ENCODE results near the gene NSA2.
"Not testable (repeated sequence)": the region's sequence is repeated elsewhere in the genome, so short reads cannot be mapped to it uniquely, and the experiment has no call there.

The NSA2 gene

DNA sequence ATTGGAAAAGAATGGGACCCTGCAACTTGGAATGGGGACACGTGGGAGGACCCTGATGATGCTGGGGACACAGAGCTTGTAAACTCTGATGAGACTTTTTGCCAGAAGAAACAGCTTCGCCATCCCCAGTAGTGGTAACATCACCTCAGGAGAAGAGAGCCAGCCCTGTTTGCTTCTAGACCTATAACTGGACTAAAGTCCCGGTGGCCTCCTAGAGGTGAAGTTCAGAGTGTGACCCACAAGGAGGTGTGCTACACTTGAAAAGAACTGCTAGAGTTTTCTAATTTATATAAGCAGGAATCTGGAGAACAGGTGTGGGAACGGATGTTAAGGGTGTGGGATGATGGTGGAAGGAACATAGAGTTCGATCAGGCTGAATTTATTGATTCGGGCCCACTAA is 19.8 kb downstream of the NSA2 start:
- no peak overlapping the region for H3K4me3 ChIP-seq (ENCODE audit: low read depth, low read length)
- H3K9me3 ChIP-seq (ENCODE audit: control insufficient read depth, insufficient read depth, low read depth, low read length), result no peaks in the 10 kb centered on the region
- no peak for TF ChIP-seq ZNF16 (tag by site-specific recombination; IDR thresholded peaks at IDR 0.05; ENCODE audit: low read depth)
- CTCF ChIA-PET, result interaction anchor here (0.6 to 1.1 kb wide), 2 partner anchors 112 to 114 kb away, joined by 3 to 4 read pairs; no protein-coding TSS in a partner anchor
- no peaks in the 10 kb centered on the region for H3K4me1 ChIP-seq (ENCODE audit: control insufficient read depth, insufficient read depth, low read length)
- POLR2A ChIA-PET, result no interaction called here
- H3K36me3 ChIP-seq (ENCODE audit: control insufficient read depth in 2 of 2, insufficient read depth in 1 of 2, low read length in 2 of 2), result peaks cover 0 to 53% of the 10 kb centered on the region in 2 experiments; a peak in 1 of 3 replicates
- no peak overlapping the region for H3K27ac ChIP-seq (ENCODE audit: extremely low read depth, low read depth, low read length)

- CTCF ChIA-PET, result interaction anchor here (0.6 to 1.1 kb wide), 4 partner anchors 52 to 116 kb away, joined by 3 to 4 read pairs (median 4); no protein-coding TSS in a partner anchor
These were observed 20.4 kb downstream of the NSA2 start for GRCh38 chr5:74787424-74787823.

DNA sequence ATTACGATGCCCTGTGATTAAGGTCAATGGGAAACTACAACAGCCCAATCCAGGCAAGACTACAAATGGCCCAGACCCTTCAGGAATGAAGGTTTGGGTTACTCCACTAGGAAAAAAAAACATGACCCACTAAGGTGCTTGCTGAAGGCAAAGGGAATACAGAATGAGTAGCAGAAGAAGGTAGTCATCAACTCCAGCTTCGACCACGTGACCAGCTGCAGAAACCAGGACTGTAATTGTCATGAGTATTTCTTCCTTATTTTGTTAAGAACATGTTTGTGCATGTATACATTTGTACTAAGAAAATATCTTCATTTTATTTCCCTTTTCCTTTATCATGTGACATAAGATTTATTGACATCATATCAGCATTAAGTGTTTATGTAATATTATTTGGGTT is 24.6 kb downstream of the NSA2 start:
- peaks cover 17 to 61% of the 10 kb centered on the region in 2 experiments for H3K36me3 ChIP-seq (ENCODE audit: control insufficient read depth in 2 of 2, insufficient read depth in 1 of 2, low read length in 2 of 2)
- POLR2A ChIA-PET, result interaction anchor here (0.7 kb wide), 1 partner anchor 45 kb away, joined by 3 read pairs; no protein-coding TSS in a partner anchor
- CTCF ChIA-PET, result not testable (repeated sequence)

More at GRCh38 chr5:74787424-74787823, 20.4 kb downstream of the NSA2 start:
- no peak for TF ChIP-seq ZNF549 (tag by site-specific recombination; IDR thresholded peaks at IDR 0.05)
- peak; percentile 96 for TF ChIP-seq ZNF302 (tag by site-specific recombination; IDR thresholded peaks at IDR 0.05; ENCODE audit: low read depth)
- TF ChIP-seq ZFP37 (tag by site-specific recombination; IDR thresholded peaks at IDR 0.05), result no peak
- no peak for TF ChIP-seq ZNF621 (tag by site-specific recombination; IDR thresholded peaks at IDR 0.05)
- no peak for TF ChIP-seq GLI2 (tag by site-specific recombination; IDR thresholded peaks at IDR 0.05; ENCODE audit: borderline replicate concordance, low read depth)
- Histone ChIP-seq H3K9me3 (ENCODE audit: control insufficient read depth, insufficient read depth, low read depth, low read length) (no peaks in the 10 kb centered on the region), H3K36me3 (ENCODE audit: control insufficient read depth in 2 of 2, insufficient read depth in 1 of 2, low read length in 2 of 2) (peaks cover 0 to 58% of the 10 kb centered on the region in 2 experiments; a peak in 1 of 3 replicates), H3K4me1 (ENCODE audit: control insufficient read depth, insufficient read depth, low read length) (no peaks in the 10 kb centered on the region), H3K27ac (ENCODE audit: extremely low read depth, low read depth, low read length) (no peak overlapping the region), H3K4me3 (ENCODE audit: low read depth, low read length) (no peak overlapping the region)
- POLR2A ChIA-PET, result no interaction called here

GRCh38 chr5:74798977-74799911 is 32.2 kb downstream of the NSA2 start:
- Histone ChIP-seq H3K4me3 (ENCODE audit: low read depth, low read length) (no peak overlapping the region), H3K36me3 (ENCODE audit: control insufficient read depth in 2 of 2, insufficient read depth in 1 of 2, low read length in 2 of 2) (peaks cover 18 to 46% of the 10 kb centered on the region in 2 experiments), H3K9me3 (ENCODE audit: control insufficient read depth, insufficient read depth, low read depth, low read length) (no peaks in the 10 kb centered on the region), H3K4me1 (ENCODE audit: control insufficient read depth, insufficient read depth, low read length) (no peaks in the 10 kb centered on the region), H3K27ac (ENCODE audit: extremely low read depth, low read depth, low read length) (no peak overlapping the region)
- TF ChIP-seq ZNF2 (tag by site-specific recombination; IDR thresholded peaks at IDR 0.05) (no peak), GLIS1 (tag by site-specific recombination; IDR thresholded peaks at IDR 0.05) (no peak), ZNF596 (tag by site-specific recombination; IDR thresholded peaks at IDR 0.05) (no peak), YY2 (tag by site-specific recombination; IDR thresholded peaks at IDR 0.05) (no peak), TCF7L2 (IDR thresholded peaks at IDR 0.05; ENCODE audit: borderline replicate concordance, low read depth, low read length) (no peak), ZNF521 (tag by site-specific recombination; IDR thresholded peaks at IDR 0.05) (no peak), ZNF239 (tag by site-specific recombination; IDR thresholded peaks at IDR 0.05) (no peak), ZBTB8A (tag by site-specific recombination; IDR thresholded peaks at IDR 0.05) (no peak), ZNF837 (tag by site-specific recombination; IDR thresholded peaks at IDR 0.05) (no peak), ZNF366 (tag by site-specific recombination; conservative IDR thresholded peaks at IDR 0.05) (no peak), TRIM28 (IDR thresholded peaks at IDR 0.05; ENCODE audit: borderline replicate concordance, low read length) (no peak), WT1 (tag by site-specific recombination; IDR thresholded peaks at IDR 0.05) (no peak), ZFP3 (tag by site-specific recombination; IDR thresholded peaks at IDR 0.05; ENCODE audit: low read depth) (no peak), SALL2 (tag by site-specific recombination; IDR thresholded peaks at IDR 0.05; ENCODE audit: borderline replicate concordance) (no peak), IKZF3 (tag by site-specific recombination; IDR thresholded peaks at IDR 0.05) (no peak), ZNF391 (tag by site-specific recombination; IDR thresholded peaks at IDR 0.05; ENCODE audit: borderline replicate concordance, low read depth) (no peak)
- TF ChIP-seq, protein P1, sequence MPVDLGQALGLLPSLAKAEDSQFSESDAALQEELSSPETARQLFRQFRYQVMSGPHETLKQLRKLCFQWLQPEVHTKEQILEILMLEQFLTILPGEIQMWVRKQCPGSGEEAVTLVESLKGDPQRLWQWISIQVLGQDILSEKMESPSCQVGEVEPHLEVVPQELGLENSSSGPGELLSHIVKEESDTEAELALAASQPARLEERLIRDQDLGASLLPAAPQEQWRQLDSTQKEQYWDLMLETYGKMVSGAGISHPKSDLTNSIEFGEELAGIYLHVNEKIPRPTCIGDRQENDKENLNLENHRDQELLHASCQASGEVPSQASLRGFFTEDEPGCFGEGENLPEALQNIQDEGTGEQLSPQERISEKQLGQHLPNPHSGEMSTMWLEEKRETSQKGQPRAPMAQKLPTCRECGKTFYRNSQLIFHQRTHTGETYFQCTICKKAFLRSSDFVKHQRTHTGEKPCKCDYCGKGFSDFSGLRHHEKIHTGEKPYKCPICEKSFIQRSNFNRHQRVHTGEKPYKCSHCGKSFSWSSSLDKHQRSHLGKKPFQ (tag by site-specific recombination; IDR thresholded peaks at IDR 0.05), result no peak
- CTCF ChIA-PET, result no interaction called here
- POLR2A ChIA-PET, result no interaction called here

More for the DNA sequence above, 24.6 kb downstream of the NSA2 start:
- H3K4me1 ChIP-seq (ENCODE audit: control insufficient read depth, insufficient read depth, low read length); H3K27ac ChIP-seq (ENCODE audit: extremely low read depth, low read depth, low read length); H3K4me3 ChIP-seq (ENCODE audit: low read depth, low read length); H3K9me3 ChIP-seq (ENCODE audit: control insufficient read depth, insufficient read depth, low read depth, low read length): not testable (repeated sequence)
